T-cell (primary cell): ENCODE measurements around the gene WDR36. TPM values are rescaled to one million over a fixed set of nuclear protein-coding genes. Genes with fewer than 3 reads are reported as not detected.

Experiments
- ATAC-seq, 4 experiments: fragments of 200-7000 bp in 3 of 4; fragments of 150-1000 bp in 1 of 4; cut with Tn5 transposase; replicated peaks in 1 of 4; 1 replicate in 3 of 4; 2 replicates in 1 of 4; pipeline ENCODE4 v1.10.0; 2021; ENCODE audit warnings: moderate library complexity in 3 of 4, mild to moderate bottlenecking in 2 of 4, moderate number of reproducible peaks in 1 of 4
- CTCF ChIA-PET, 2 donors: fragments of 300-600 bp; sonication (Branson Sonifier 250); formaldehyde crosslinking; loops; one replicate each; lab custom pipeline; 2022; ENCODE audit warnings: antibody characterized with exemption in 2 of 2; lab: Charles Lee
- POLR2A ChIA-PET, 2 donors: fragments of 300-600 bp; sonication (Branson Sonifier 250); formaldehyde crosslinking; loops; one replicate each; lab custom pipeline; 2022; ENCODE audit warnings: antibody characterized with exemption in 2 of 2; lab: Charles Lee
- DNase-seq, 35 experiments: peaks; one replicate each; pipeline versions ENCODE4 v3.0.0 to v3.0.0-alpha.2; 2013 to 2023
- H3K27ac ChIP-seq: one replicate; pipeline ENCODE4 v1.5.1; 2013; ENCODE audit warnings: low read length
- H3K27me3 ChIP-seq, 2 experiments: replicated peaks in 1 of 2; 1 replicate in 1 of 2; 2 replicates in 1 of 2; pipeline versions ENCODE4 v1.6.1 to v1.7.0; 2013; ENCODE audit warnings: low read length in 1 of 2, mixed read lengths in 1 of 2; ENCODE audit not compliant: control insufficient read depth in 2 of 2, insufficient read depth in 2 of 2; ENCODE audit errors: extremely low read depth in 1 of 2
- H3K36me3 ChIP-seq, 2 donors: 1 replicate in 1 of 2; 2 replicates in 1 of 2; pipeline versions ENCODE4 v1.6.1 to v1.7.0; 2013; ENCODE audit warnings: low read length in 1 of 2; ENCODE audit not compliant: control insufficient read depth in 2 of 2, insufficient read depth in 1 of 2; ENCODE audit errors: extremely low read depth in 1 of 2
- H3K4me1 ChIP-seq, 2 experiments: 1 replicate in 1 of 2; 2 replicates in 1 of 2; pipeline versions ENCODE4 v1.6.1 to v1.7.0; 2013; ENCODE audit warnings: low read length in 2 of 2, mixed read lengths in 1 of 2; ENCODE audit not compliant: insufficient read depth in 2 of 2, control insufficient read depth in 1 of 2; ENCODE audit errors: extremely low read depth in 1 of 2
- H3K4me3 ChIP-seq, 2 donors: 1 replicate in 1 of 2; 2 replicates in 1 of 2; pipeline versions ENCODE4 v1.5.1 to v1.7.0; 2013; ENCODE audit warnings: mild to moderate bottlenecking in 2 of 2, low read length in 1 of 2, moderate library complexity in 1 of 2; ENCODE audit not compliant: control insufficient read depth in 1 of 2; ENCODE audit errors: extremely low read depth in 1 of 2
- H3K9me3 ChIP-seq: 2 replicates; pipeline ENCODE4 v1.7.0; 2013
- H3K27ac Mint-ChIP-seq, 2 donors: one replicate each; pipeline ENCODE4 v1.8.0; 2020 to 2021; ENCODE audit warnings: mild to moderate bottlenecking in 2 of 2, mixed read lengths in 2 of 2
- H3K27me3 Mint-ChIP-seq, 2 donors: one replicate each; pipeline ENCODE4 v1.8.0; 2021 to 2022; ENCODE audit warnings: mixed read lengths in 2 of 2
- H3K36me3 Mint-ChIP-seq: one replicate; pipeline ENCODE4 v1.8.0; 2021; ENCODE audit warnings: mixed read lengths
- H3K4me1 Mint-ChIP-seq, 3 donors: one replicate each; pipeline ENCODE4 v1.8.0; 2020 to 2022; ENCODE audit warnings: mixed read lengths in 3 of 3, mild to moderate bottlenecking in 1 of 3
- H3K4me3 Mint-ChIP-seq, 3 donors: one replicate each; pipeline ENCODE4 v1.8.0; 2020 to 2022; ENCODE audit warnings: mild to moderate bottlenecking in 3 of 3, mixed read lengths in 3 of 3, moderate library complexity in 3 of 3
- H3K9me3 Mint-ChIP-seq, 3 donors: one replicate each; pipeline ENCODE4 v1.8.0; 2020 to 2022; ENCODE audit warnings: mixed read lengths in 3 of 3
- WGBS: methylation state at CpG from one replicate; pipeline ENCODE4 v1.1.5; 2013; ENCODE audit warnings: missing lambda C conversion rate; ENCODE audit not compliant: insufficient coverage; 5-methylcytosine and 5-hydroxymethylcytosine counted together
- total RNA-seq, 35 experiments: library from RNA in 6 of 35; stranded (reverse) in 6 of 35; fragments of 120-200 nt in 1 of 35; gene quantifications; one replicate each; pipeline versions ENCODE4 v1.2.1 to v1.2.4 and lab custom pipeline; 2013 to 2026

Gene WDR36
- total RNA-seq, 5 donors from 2014 or later (not counting 1 experiment from before 2014, with no cell fraction given): 22.8 to 30.1 (median 28.0) TPM

DNA sequence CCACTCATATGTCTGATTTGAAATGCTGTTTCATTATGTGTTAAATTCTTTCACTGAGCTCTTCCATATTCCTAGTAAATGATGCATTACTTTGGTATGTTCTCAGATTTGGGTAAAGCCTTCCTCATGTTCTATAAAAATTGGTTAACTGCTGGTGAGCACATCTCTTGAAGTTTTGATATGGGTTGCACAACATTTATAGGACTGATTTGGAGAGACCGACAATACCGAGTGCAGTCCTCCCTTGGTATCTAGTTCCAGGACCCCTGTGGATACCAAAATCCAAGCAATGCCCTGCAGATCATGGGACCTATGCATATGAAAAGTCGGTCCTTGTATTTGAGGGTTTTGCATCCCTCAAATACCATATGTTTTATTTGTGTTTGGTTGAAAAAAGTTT lies 37.8 kb downstream of the WDR36 start:
- H3K4me1 ChIP-seq: no peaks in the 10 kb centered on the region
- ATAC-seq: no peak
- H3K4me3 ChIP-seq: no peak overlapping the region
- 83% methylated on average over 1 of the region's 3 CpGs for WGBS
- Mint-ChIP-seq H3K4me3 (no peak overlapping the region), H3K36me3 (peaks cover 33% of the 10 kb centered on the region), H3K4me1 (peaks cover 0 to 4% (median 0%) of the 10 kb centered on the region in 3 donors), H3K27ac (no peak overlapping the region), H3K9me3 (no peaks in the 10 kb centered on the region), H3K27me3 (peaks cover 0 to 4% of the 10 kb centered on the region in 2 donors)
- peaks cover 0 to 6% of the 10 kb centered on the region in 2 experiments for H3K27me3 ChIP-seq
- POLR2A ChIA-PET: no interaction called here
- CTCF ChIA-PET: no interaction called here
- DNase-seq: no peak
- peaks cover 0 to 20% of the 10 kb centered on the region in 2 donors for H3K36me3 ChIP-seq
- no peak overlapping the region for H3K27ac ChIP-seq
- H3K9me3 ChIP-seq: no peaks in the 10 kb centered on the region

DNA sequence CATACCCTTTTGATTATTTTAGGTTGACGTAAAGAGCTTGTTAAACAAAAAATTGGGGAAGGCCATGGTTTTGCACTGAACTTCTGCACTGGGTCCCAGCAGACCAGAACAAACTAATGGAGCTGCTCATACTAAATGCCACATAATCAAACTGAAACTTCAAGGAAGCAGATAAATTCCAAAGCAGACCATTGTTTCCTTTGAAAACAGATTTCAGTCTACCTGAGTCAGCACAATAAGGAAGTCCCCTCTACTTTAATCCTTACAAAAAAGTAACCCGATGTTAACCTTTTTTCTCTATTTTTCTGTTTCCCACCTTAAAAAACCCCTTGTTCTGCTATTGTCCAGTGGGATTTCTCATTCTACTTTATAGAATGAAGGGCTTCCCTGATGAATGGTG lies 39.2 kb downstream of the WDR36 start:
- H3K36me3 ChIP-seq: peaks cover 0 to 13% of the 10 kb centered on the region in 2 donors
- H3K9me3 ChIP-seq: no peaks in the 10 kb centered on the region
- WGBS: no CpG with 5 or more reads among the region's 2 CpGs
- Mint-ChIP-seq H3K4me1 (peaks cover 0 to 4% (median 0%) of the 10 kb centered on the region in 3 donors), H3K27me3 (peaks cover 0 to 8% of the 10 kb centered on the region in 2 donors), H3K36me3 (peaks cover 29% of the 10 kb centered on the region), H3K9me3 (no peaks in the 10 kb centered on the region), H3K4me3 (no peak overlapping the region), H3K27ac (no peak overlapping the region)
- H3K4me3 ChIP-seq: no peak overlapping the region
- DNase-seq (no peak), ATAC-seq (no peak)
- POLR2A ChIA-PET: no interaction called here
- CTCF ChIA-PET: no interaction called here
- no peak overlapping the region for H3K27ac ChIP-seq
- no peaks in the 10 kb centered on the region for H3K4me1 ChIP-seq
- H3K27me3 ChIP-seq: peaks cover 0 to 14% of the 10 kb centered on the region in 2 experiments

DNA sequence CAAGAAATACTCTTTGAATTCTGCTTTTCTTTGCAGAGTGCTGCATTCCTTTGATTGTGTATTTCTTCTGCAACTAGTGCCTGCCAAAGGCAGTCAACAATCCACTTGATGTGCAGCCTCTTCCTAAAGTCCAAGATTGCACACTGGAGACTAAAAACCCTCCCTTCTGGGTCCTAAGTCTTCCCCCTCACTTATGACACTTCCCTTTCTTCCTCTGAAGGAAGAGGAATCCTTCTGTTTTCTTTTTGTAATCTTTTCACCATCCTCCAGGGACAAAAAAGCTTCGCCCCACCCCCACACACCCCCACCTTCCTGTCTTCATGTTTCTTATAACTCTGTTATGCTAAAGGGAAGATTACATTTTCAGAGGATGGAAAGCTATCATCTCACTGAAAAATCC lies 39.9 kb downstream of the WDR36 start:
- WGBS: no CpG with 5 or more reads among the region's 1 CpG
- H3K9me3 ChIP-seq: no peaks in the 10 kb centered on the region
- H3K4me3 ChIP-seq: no peak overlapping the region
- H3K27ac ChIP-seq: no peak overlapping the region
- peaks cover 0 to 14% of the 10 kb centered on the region in 2 experiments for H3K27me3 ChIP-seq
- H3K36me3 ChIP-seq: peaks cover 0 to 7% of the 10 kb centered on the region in 2 donors
- ATAC-seq (no peak), DNase-seq (no peak)
- peaks cover 0 to 4% (median 0%) of the 10 kb centered on the region in 3 donors for H3K4me1 Mint-ChIP-seq
- POLR2A ChIA-PET: no interaction called here
- H3K27ac Mint-ChIP-seq: no peak overlapping the region
- no peaks in the 10 kb centered on the region for H3K9me3 Mint-ChIP-seq
- H3K4me3 Mint-ChIP-seq: no peak overlapping the region
- CTCF ChIA-PET: no interaction called here
- H3K36me3 Mint-ChIP-seq: peaks cover 21% of the 10 kb centered on the region
- H3K4me1 ChIP-seq: no peaks in the 10 kb centered on the region
- peaks cover 0 to 8% of the 10 kb centered on the region in 2 donors for H3K27me3 Mint-ChIP-seq

DNA sequence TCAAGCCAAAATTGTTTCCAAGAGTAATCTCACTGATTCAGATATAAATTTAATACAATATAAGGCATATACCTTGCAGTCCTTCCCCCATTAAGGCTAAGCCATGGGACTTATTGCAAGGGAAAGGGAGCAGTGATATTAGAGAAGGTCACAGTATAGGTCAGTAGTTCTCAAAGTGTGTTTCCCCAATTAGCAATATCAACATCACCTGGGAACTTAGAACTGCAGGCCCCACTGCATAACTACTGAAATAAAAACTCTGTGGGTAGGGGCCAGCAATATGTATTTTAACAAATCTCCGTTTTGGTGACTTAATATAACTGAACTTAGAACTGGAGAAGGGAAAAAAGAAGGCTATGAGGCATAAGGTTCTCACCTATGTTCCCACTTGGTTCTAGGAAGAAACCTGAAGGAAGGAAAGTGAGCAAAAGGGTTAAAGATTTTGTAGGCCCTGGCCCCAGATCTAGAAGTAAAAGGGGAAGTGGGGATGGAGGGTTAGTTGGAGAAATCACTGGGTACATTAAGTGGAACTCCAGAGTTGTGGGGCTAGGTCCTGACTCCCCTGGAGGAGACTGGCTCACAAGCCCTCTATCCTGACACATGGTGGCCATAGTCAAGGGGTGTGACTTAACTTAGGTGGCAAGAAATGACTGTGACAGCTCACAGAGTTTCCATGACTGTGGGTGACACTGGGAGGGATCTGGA lies 40.7 kb downstream of the WDR36 start:
- peaks cover 0 to 8% of the 10 kb centered on the region in 2 donors for H3K27me3 Mint-ChIP-seq
- peaks cover 13% of the 10 kb centered on the region for H3K36me3 Mint-ChIP-seq
- Histone ChIP-seq H3K27ac (no peak overlapping the region), H3K4me1 (no peaks in the 10 kb centered on the region), H3K9me3 (no peaks in the 10 kb centered on the region), H3K36me3 (peaks cover 0 to 2% of the 10 kb centered on the region in 2 donors), H3K27me3 (peaks cover 0 to 14% of the 10 kb centered on the region in 2 experiments), H3K4me3 (no peak overlapping the region)
- no peaks in the 10 kb centered on the region for H3K9me3 Mint-ChIP-seq
- ATAC-seq: no peak
- DNase-seq: no peak
- no peak overlapping the region for H3K27ac Mint-ChIP-seq
- ChIA-PET CTCF (no interaction called here), POLR2A (no interaction called here)
- H3K4me3 Mint-ChIP-seq: no peak overlapping the region
- no CpG with 5 or more reads among the region's 1 CpG for WGBS
- H3K4me1 Mint-ChIP-seq: peaks cover 0 to 4% (median 0%) of the 10 kb centered on the region in 3 donors

DNA sequence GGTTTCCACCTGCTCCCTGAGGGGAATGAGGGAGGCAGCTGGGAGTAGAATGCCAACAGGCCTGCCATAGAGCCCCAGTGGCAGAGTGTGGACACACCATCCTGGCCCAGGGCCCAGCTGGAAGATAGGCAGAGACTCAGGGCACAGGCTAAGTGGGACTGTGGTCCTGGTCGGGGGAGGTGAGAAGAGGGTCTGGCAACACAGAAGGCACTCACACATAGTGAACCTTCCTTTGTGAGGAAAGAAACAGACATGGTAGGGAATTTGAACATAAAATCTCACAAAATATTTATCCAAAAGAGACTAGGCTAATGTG lies 41.2 kb downstream of the WDR36 start:
- ChIA-PET CTCF (no interaction called here), POLR2A (no interaction called here)
- H3K4me1 ChIP-seq: no peaks in the 10 kb centered on the region
- no peak for ATAC-seq
- H3K27me3 Mint-ChIP-seq: peaks cover 0 to 8% of the 10 kb centered on the region in 2 donors
- no peak overlapping the region for H3K4me3 ChIP-seq
- WGBS: no CpG with 5 or more reads among the region's 1 CpG
- H3K4me1 Mint-ChIP-seq: peaks cover 0 to 4% (median 0%) of the 10 kb centered on the region in 3 donors
- H3K36me3 Mint-ChIP-seq: peaks cover 12% of the 10 kb centered on the region
- peaks cover 0 to 14% of the 10 kb centered on the region in 2 experiments for H3K27me3 ChIP-seq
- no peak overlapping the region for H3K27ac ChIP-seq
- no peaks in the 10 kb centered on the region for H3K9me3 ChIP-seq
- no peak overlapping the region for H3K27ac Mint-ChIP-seq
- no peaks in the 10 kb centered on the region for H3K36me3 ChIP-seq
- H3K4me3 Mint-ChIP-seq: no peak overlapping the region
- DNase-seq: no peak
- H3K9me3 Mint-ChIP-seq: no peaks in the 10 kb centered on the region

DNA sequence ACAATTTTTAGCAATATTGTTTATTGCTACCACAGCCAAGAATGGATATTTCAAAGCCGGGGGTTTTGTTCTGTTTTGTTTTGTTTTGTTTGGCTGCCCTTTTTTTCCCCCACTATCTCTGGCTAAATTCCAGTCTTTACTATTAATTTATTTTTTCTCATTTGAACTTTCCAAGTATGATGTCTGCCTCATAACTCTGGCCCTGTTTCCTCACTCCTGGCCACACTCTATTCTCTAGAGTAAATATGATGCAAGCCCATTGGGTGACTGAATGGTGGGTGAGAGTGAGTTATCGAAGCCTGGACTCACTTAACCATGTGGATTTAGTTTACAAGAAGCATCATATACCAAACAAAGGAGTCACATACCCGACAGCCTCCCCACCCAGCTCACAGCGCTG lies 41.9 kb downstream of the WDR36 start:
- CTCF ChIA-PET: interaction anchor here in 1 of 2 donors (0.7 kb wide), 1 partner anchor 144 kb away, joined by 5 read pairs; no protein-coding TSS in a partner anchor
- Mint-ChIP-seq H3K27me3 (peaks cover 0 to 8% of the 10 kb centered on the region in 2 donors), H3K4me3 (no peak overlapping the region), H3K4me1 (peaks cover 0 to 4% (median 0%) of the 10 kb centered on the region in 3 donors), H3K36me3 (peaks cover 5% of the 10 kb centered on the region), H3K27ac (no peak overlapping the region), H3K9me3 (no peaks in the 10 kb centered on the region)
- 100% methylated on average over 2 of the region's 4 CpGs for whole genome bisulfite sequencing
- Histone ChIP-seq H3K4me3 (no peak overlapping the region), H3K4me1 (no peaks in the 10 kb centered on the region), H3K36me3 (no peaks in the 10 kb centered on the region), H3K27me3 (peaks cover 0 to 14% of the 10 kb centered on the region in 2 experiments), H3K9me3 (no peaks in the 10 kb centered on the region), H3K27ac (no peak overlapping the region)
- POLR2A ChIA-PET: no interaction called here
- ATAC-seq (no peak), DNase-seq (no peak)
